Esophagus muscularis mucosa (tissue), 4 donors: ENCODE results near the gene GGT7. TPM values are rescaled to one million over a fixed set of nuclear protein-coding genes. Genes with fewer than 3 reads are reported as not detected.
"Not testable (repeated sequence)": the region's sequence is repeated elsewhere in the genome, so short reads cannot be mapped to it uniquely, and the experiment has no call there.

Experiments used
- DNase-seq: peaks from one replicate; pipeline ENCODE4 v3.0.0-alpha.2; 2017; ENCODE audit errors: extremely low spot score
- H3K27ac ChIP-seq, 4 donors: fragments of 200-600 bp; sonication (generic); replicated peaks in 1 of 4; 1 replicate in 3 of 4; 2 replicates in 1 of 4; pipeline ENCODE4 v1.5.1; 2016 to 2019; ENCODE audit warnings: mild to moderate bottlenecking in 1 of 4
- H3K27me3 ChIP-seq, 4 donors: fragments of 200-600 bp; sonication (generic); one replicate each; pipeline versions ENCODE4 v1.5.1 to v1.6.0; 2016 to 2019
- H3K36me3 ChIP-seq, 4 donors: fragments of 200-600 bp; sonication (generic); one replicate each; pipeline ENCODE4 v1.5.1; 2016 to 2019
- H3K4me1 ChIP-seq, 4 donors: fragments of 200-600 bp; sonication (generic); one replicate each; pipeline ENCODE4 v1.5.1; 2016 to 2019
- H3K4me3 ChIP-seq, 4 donors: fragments of 200-600 bp; sonication (generic); 1 replicate in 2 of 4; 2 replicates in 2 of 4; pipeline ENCODE4 v1.5.1; 2016 to 2019; ENCODE audit warnings: mild to moderate bottlenecking in 4 of 4, moderate library complexity in 1 of 4
- H3K9me3 ChIP-seq, 4 donors: fragments of 200-600 bp; sonication (generic); 1 replicate in 3 of 4; 2 replicates in 1 of 4; pipeline ENCODE4 v1.5.1; 2016 to 2019
- EP300 ChIP-seq: sonication (generic); formaldehyde crosslinking; IDR thresholded peaks from one replicate; pipeline ENCODE4 v1.6.1; 2017; ENCODE audit warnings: antibody characterized with exemption
- POLR2A ChIP-seq: fragments of 450-650 bp; IDR thresholded peaks from one replicate; pipeline ENCODE4 v1.6.1; 2017; ENCODE audit warnings: antibody characterized with exemption, moderate library complexity, mild to moderate bottlenecking, low read depth
- POLR2AphosphoS5 ChIP-seq, 2 donors: sonication (generic); formaldehyde crosslinking; IDR thresholded peaks; one replicate each; pipeline ENCODE4 v1.6.1; 2017; ENCODE audit warnings: antibody characterized with exemption in 2 of 2
- WGBS: methylation state at CpG from one replicate; pipeline ENCODE4 v1.1.5; 2018; 5-methylcytosine and 5-hydroxymethylcytosine counted together
- intact Hi-C: fragments of 100-400 bp; cut with DNase I; formaldehyde crosslinking; loops from one replicate; pipeline ENCODE4 v1.15.1; 2023
- total RNA-seq, 4 donors: library from RNA; depleted of rRNA; stranded (reverse); fragments of >200 nt; gene quantifications; one replicate each; pipeline versions ENCODE4 v1.1.0 to v1.2.1, GENCODE V29; 2016
- TF ChIP-seq, protein P1 (sequence below), 3 experiments: fragments of 200-600 bp in 2 of 3; fragments of 450-650 bp in 1 of 3; sonication (generic) in 2 of 3; IDR thresholded peaks; one replicate each; pipeline ENCODE4 v1.5.1; 2017 to 2019; ENCODE audit warnings: antibody characterized with exemption in 3 of 3, mild to moderate bottlenecking in 2 of 3, moderate library complexity in 1 of 3

Gene GGT7
- total RNA-seq, 4 donors from 2014 or later: 7.6 to 11.9 (median 9.4) TPM

- H3K4me3 ChIP-seq: no peak overlapping the region
- H3K36me3 ChIP-seq: peaks cover 0 to 37% (median 28%) of the 10 kb centered on the region in 4 donors
- H3K27ac ChIP-seq: no peak overlapping the region
- no peak for DNase-seq
- intact Hi-C loops: no loop called here
- H3K27me3 ChIP-seq: no peaks in the 10 kb centered on the region
- TF ChIP-seq POLR2AphosphoS5 (IDR thresholded peaks at IDR 0.05) (no peak), POLR2A (no peak), EP300 (no peak)
- TF ChIP-seq, protein P1, sequence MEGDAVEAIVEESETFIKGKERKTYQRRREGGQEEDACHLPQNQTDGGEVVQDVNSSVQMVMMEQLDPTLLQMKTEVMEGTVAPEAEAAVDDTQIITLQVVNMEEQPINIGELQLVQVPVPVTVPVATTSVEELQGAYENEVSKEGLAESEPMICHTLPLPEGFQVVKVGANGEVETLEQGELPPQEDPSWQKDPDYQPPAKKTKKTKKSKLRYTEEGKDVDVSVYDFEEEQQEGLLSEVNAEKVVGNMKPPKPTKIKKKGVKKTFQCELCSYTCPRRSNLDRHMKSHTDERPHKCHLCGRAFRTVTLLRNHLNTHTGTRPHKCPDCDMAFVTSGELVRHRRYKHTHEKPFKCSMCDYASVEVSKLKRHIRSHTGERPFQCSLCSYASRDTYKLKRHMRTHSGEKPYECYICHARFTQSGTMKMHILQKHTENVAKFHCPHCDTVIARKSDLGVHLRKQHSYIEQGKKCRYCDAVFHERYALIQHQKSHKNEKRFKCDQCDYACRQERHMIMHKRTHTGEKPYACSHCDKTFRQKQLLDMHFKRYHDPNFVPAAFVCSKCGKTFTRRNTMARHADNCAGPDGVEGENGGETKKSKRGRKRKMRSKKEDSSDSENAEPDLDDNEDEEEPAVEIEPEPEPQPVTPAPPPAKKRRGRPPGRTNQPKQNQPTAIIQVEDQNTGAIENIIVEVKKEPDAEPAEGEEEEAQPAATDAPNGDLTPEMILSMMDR (IDR thresholded peaks at IDR 0.05): no peak
- no peaks in the 10 kb centered on the region for H3K9me3 ChIP-seq
- H3K4me1 ChIP-seq: peaks cover 13 to 31% (median 20%) of the 10 kb centered on the region in 4 donors
- 91% methylated on average over 1 of the region's 1 CpG for WGBS
These were observed 11.6 kb upstream of the GGT7 start for GRCh38 chr20:34884260-34884659.

GRCh38 chr20:34883809-34884208 is 11.2 kb upstream of the GGT7 start:
- Histone ChIP-seq H3K4me3 (no peak overlapping the region), H3K4me1 (peaks cover 13 to 31% (median 20%) of the 10 kb centered on the region in 4 donors), H3K27ac (no peak overlapping the region), H3K36me3 (peaks cover 0 to 37% (median 28%) of the 10 kb centered on the region in 4 donors), H3K9me3 (no peaks in the 10 kb centered on the region), H3K27me3 (no peaks in the 10 kb centered on the region)
- DNase-seq: no peak
- TF ChIP-seq, protein P1 (IDR thresholded peaks at IDR 0.05): no peak
- no peak for TF ChIP-seq POLR2A
- intact Hi-C loops: no loop called here
- WGBS: 90% methylated on average over 4 of the region's 4 CpGs

DNA sequence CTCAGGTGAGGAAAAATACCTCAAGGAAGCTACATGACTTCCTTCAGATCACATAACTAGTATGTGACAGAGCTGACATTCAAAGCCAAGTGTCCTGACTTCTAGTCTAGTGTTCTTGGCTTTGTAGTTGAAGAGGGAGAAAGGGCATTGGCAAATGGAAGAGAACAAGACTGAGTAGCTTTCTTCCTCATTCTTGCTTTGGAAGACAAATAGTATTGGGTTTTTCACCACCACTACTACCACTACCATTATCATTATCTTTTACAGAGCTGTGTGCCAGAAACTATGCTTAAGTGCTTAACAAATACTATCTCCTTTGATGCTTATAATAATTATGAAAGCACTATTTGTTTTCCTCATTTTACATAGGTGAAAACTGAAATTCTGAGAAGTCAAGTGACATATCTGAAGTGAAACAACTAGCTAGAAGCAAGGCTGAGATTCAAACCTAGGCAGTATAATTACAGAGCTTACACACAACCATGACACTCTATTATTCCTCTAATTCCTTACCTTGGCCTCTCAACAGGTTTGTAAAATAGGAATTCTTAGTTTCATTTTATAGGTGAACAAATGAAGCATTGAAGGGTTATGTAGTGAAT is 10.5 kb upstream of the GGT7 start:
- Histone ChIP-seq H3K4me1 (peaks cover 13 to 34% (median 22%) of the 10 kb centered on the region in 4 donors), H3K27me3 (no peaks in the 10 kb centered on the region), H3K9me3 (no peaks in the 10 kb centered on the region), H3K27ac (no peak overlapping the region), H3K36me3 (peaks cover 0 to 37% (median 28%) of the 10 kb centered on the region in 4 donors), H3K4me3 (no peak overlapping the region)
- no peak for DNase-seq
- TF ChIP-seq POLR2A (no peak), POLR2AphosphoS5 (IDR thresholded peaks at IDR 0.05) (no peak), EP300 (no peak)
- TF ChIP-seq, protein P1 (IDR thresholded peaks at IDR 0.05): no peak
- intact Hi-C loops: no loop called here

DNA sequence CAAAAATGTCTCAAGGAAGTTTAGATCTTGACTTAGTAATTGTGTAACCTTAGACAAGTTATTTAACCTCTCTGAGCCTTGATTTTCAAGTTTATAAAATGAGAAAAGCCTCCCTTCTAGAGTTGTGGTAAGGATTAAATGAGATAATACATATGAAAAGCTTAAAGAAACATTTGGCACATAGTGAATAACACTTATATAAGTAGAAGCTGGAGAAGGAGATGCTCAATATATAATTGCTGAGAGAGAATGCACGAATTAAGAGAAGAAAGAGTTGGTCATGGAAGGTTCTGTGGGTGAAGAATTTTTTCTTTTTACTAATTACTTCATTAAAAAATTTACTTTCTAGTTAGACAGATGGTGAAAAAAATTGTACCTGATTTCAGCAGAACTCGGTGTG is 9.0 kb upstream of the GGT7 start:
- DNase-seq: no peak
- intact Hi-C loops: no loop called here
- 51% methylated on average over 2 of the region's 2 CpGs for WGBS
- no peaks in the 10 kb centered on the region for H3K9me3 ChIP-seq
- no peak overlapping the region for H3K27ac ChIP-seq
- H3K27me3 ChIP-seq: no peaks in the 10 kb centered on the region
- no peak overlapping the region for H3K4me3 ChIP-seq
- H3K36me3 ChIP-seq: peaks cover 0 to 33% (median 28%) of the 10 kb centered on the region in 4 donors
- TF ChIP-seq, protein P1 (IDR thresholded peaks at IDR 0.05): no peak
- TF ChIP-seq EP300 (no peak), POLR2AphosphoS5 (IDR thresholded peaks at IDR 0.05) (no peak), POLR2A (no peak)
- peaks cover 12 to 34% (median 26%) of the 10 kb centered on the region in 4 donors for H3K4me1 ChIP-seq

DNA sequence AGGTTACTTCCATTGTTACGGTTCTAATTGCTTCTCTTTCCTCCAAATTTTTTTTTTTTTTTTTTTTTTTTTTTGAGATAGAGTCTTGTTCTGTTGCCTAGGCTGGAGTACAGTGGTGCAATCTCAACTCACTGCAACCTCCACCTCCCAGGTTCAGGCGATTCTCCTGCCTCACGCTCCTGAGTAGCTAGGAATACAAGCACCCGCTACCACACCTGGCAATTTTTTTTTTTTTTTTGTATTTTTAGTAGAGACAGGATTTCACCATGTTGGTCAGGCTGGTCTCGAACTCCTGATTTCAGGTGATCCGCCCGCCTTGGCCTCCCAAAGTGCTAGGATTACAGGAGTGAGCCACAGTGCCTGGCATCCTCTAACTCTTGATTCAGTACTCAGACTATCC is 8.3 kb upstream of the GGT7 start:
- H3K9me3 ChIP-seq, H3K27me3 ChIP-seq, H3K27ac ChIP-seq, intact Hi-C loops, DNase-seq, H3K4me3 ChIP-seq: not testable (repeated sequence)
- H3K4me1 ChIP-seq: peaks cover 11 to 30% (median 24%) of the 10 kb centered on the region in 4 donors
- 83% methylated on average over 7 of the region's 7 CpGs for WGBS
- H3K36me3 ChIP-seq: peaks cover 0 to 33% (median 27%) of the 10 kb centered on the region in 4 donors
